Stimulated activated CD4-positive, alpha-beta T cell treated with anti-CD3 and anti-CD28 coated beads, Interleukin-12 subunit alpha, Interleukin-12 subunit beta, amount 100 ng/mL, for 24 hours (primary cell): Measurements from ENCODE around the gene ZNG1A.
"Not testable (repeated sequence)": the region's sequence is repeated elsewhere in the genome, so short reads cannot be mapped to it uniquely, and the experiment has no call there.

ENCODE experiments used
- DNase-seq, 2 experiments: peaks; one replicate each; pipeline ENCODE4 v3.0.0-alpha.2; 2020; ENCODE audit warnings: low read depth in 2 of 2

The ZNG1A gene

GRCh38 chr9:98775-99174 is 80.1 kb downstream of the ZNG1A start:
- not testable (repeated sequence) for DNase-seq

GRCh38 chr9:94992-95391 is 83.9 kb downstream of the ZNG1A start:
- DNase-seq = not testable (repeated sequence)

GRCh38 chr9:94323-94722 is 84.5 kb downstream of the ZNG1A start:
- DNase-seq = not testable (repeated sequence)

- not testable (repeated sequence) for DNase-seq
These were observed 84.9 kb downstream of the ZNG1A start for GRCh38 chr9:93909-94308.

DNA sequence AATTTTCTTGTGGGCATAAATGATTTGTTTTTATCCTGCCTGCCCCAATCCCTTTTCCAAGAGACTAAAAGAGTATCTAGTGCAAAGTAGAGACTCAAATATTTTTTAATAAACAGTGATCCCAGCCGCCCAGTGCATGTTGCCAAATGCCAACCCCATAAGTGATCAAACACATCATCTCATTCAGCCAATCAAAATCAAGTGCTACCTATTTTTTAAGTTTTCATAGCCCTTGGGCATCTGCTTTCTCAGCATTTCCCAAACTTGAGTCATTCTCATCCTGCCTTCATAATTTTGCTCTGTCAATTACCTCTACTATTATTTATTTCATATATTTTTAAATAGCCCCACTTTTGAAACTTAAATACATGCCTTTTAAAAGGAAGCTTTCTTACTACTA is 88.0 kb downstream of the ZNG1A start:
- not testable (repeated sequence) for DNase-seq

- not testable (repeated sequence) for DNase-seq
These were observed 90.3 kb downstream of the ZNG1A start for GRCh38 chr9:88396-89037.

DNA sequence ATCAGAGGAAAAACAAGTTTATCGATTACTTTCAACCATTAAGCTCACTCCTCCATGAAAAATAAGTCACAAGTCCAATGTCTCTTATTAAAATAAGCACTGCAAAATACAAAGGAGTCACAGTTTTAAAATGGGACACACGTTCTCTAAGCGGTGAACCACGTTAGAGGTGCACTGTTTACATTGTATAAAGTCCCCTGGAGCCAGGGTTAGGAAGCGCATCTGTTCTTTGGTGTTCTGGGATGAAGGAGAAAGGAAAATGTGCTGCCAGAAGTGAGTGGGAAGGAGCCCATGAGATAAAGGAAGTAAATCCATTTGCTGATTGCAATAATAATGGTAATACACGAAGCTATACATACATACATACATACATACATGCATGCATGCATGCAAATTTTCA is 91.0 kb downstream of the ZNG1A start:
- not testable (repeated sequence) for DNase-seq

GRCh38 chr9:87105-87504 is 91.8 kb downstream of the ZNG1A start:
- DNase-seq = not testable (repeated sequence)

DNA sequence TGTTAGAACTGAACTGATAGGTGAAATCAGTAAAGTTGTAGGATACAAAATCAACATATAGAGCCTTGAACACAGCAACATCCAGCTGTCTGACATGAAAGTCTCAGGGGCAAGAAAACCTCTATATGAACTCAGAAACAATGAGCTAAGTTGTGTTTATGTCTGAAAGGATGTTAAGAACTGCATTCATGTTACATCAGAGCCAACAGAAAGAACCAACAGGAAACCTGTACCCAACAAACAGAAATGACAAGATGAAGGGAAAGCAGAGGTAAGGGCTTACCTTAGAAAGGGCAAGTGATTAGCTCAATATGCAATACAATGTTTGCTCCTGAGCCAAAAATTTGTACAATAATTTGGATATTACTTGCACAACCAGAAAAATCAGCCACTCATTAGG is 92.2 kb downstream of the ZNG1A start:
- DNase-seq = not testable (repeated sequence)

GRCh38 chr9:82932-83689 is 95.7 kb downstream of the ZNG1A start:
- not testable (repeated sequence) for DNase-seq

GRCh38 chr9:78333-78732 is 100.5 kb downstream of the ZNG1A start:
- not testable (repeated sequence) for DNase-seq

GRCh38 chr9:76389-76788 is 102.5 kb downstream of the ZNG1A start:
- DNase-seq = not testable (repeated sequence)

- not testable (repeated sequence) for DNase-seq
These were observed 104.8 kb downstream of the ZNG1A start for GRCh38 chr9:73900-74525.

- not testable (repeated sequence) for DNase-seq
These were observed 105.6 kb downstream of the ZNG1A start for GRCh38 chr9:73076-73899.
